SK-N-SH (cell line): ENCODE results near the gene PGLYRP3. TPM values are rescaled to one million over a fixed set of nuclear protein-coding genes. Genes with fewer than 3 reads are reported as not detected.

Source experiments
- CTCF ChIA-PET: fragments of 300-600, 350-600 bp; formaldehyde crosslinking; extraction: SDS; loops from one replicate; lab custom pipeline; 2021; lab: Yijun Ruan, JAX
- POLR2A ChIA-PET: fragments of 350-600 bp; sonication (Branson Sonifier 250); formaldehyde crosslinking; extraction: SDS; loops from one replicate; lab custom pipeline; 2020; ENCODE audit warnings: antibody characterized with exemption, inconsistent platforms; lab: Yijun Ruan, JAX
- DNase-seq: peaks from one replicate; pipeline ENCODE4 v3.0.0; 2012
- H2AFZ ChIP-seq: fragments of 200-600 bp; sonication (generic); 2 replicates; pipeline ENCODE4 v1.8.1; 2016; ENCODE audit warnings: antibody characterized with exemption, mild to moderate bottlenecking, low read depth
- H3F3A ChIP-seq: fragments of 200-600 bp; sonication (generic); replicated peaks from 2 replicates; pipeline ENCODE3; 2016; ENCODE audit warnings: antibody characterized with exemption, mild to moderate bottlenecking; ENCODE audit not compliant: insufficient read depth
- H3K27ac ChIP-seq, 2 experiments: fragments of 200-500 bp in 1 of 2; fragments of 200-600 bp in 1 of 2; sonication (Bioruptor generic) in 1 of 2; sonication (generic), shearing (Covaris generic) in 1 of 2; 2 replicates each; pipeline versions ENCODE4 v1.5.1 to v1.6.1; 2014 to 2016; ENCODE audit warnings: low read depth in 2 of 2, inconsistent platforms in 1 of 2, low read length in 1 of 2, mild to moderate bottlenecking in 1 of 2, mixed read lengths in 1 of 2
- H3K27me3 ChIP-seq: fragments of 200-600 bp; sonication (generic), shearing (Covaris generic); 2 replicates; pipeline ENCODE4 v1.6.1; 2016; ENCODE audit warnings: mixed run types; ENCODE audit not compliant: insufficient read depth
- H3K36me3 ChIP-seq, 2 experiments: fragments of 200-500 bp in 1 of 2; fragments of 200-600 bp in 1 of 2; sonication (Bioruptor generic) in 1 of 2; sonication (generic) in 1 of 2; replicated peaks in 1 of 2; 2 replicates each; pipeline versions ENCODE3 to v1.5.1; 2014 to 2016; ENCODE audit warnings: low read length in 1 of 2, mild to moderate bottlenecking in 1 of 2; ENCODE audit not compliant: insufficient read depth in 2 of 2, control insufficient read depth in 1 of 2
- H3K4me1 ChIP-seq, 2 experiments: fragments of 200-500 bp in 1 of 2; fragments of 200-600 bp in 1 of 2; sonication (Bioruptor generic) in 1 of 2; sonication (generic), shearing (Covaris generic) in 1 of 2; 2 replicates each; pipeline versions ENCODE4 v1.5.1 to v1.6.1; 2014 to 2016; ENCODE audit warnings: low read depth in 1 of 2, low read length in 1 of 2, mixed run types in 1 of 2; ENCODE audit not compliant: insufficient read depth in 2 of 2, control insufficient read depth in 1 of 2
- H3K4me2 ChIP-seq: fragments of 200-600 bp; sonication (generic), shearing (Covaris generic); 2 replicates; pipeline ENCODE4 v1.6.1; 2017; ENCODE audit warnings: mixed run types
- H3K4me3 ChIP-seq, 2 experiments: fragments of 200-500 bp in 1 of 2; fragments of 200-600 bp in 1 of 2; sonication (Bioruptor generic) in 1 of 2; sonication (generic), shearing (Covaris generic) in 1 of 2; 2 replicates each; pipeline versions ENCODE4 v1.5.1 to v1.8.1; 2014 to 2016; ENCODE audit warnings: low read depth in 2 of 2, inconsistent platforms in 1 of 2, low read length in 1 of 2, mild to moderate bottlenecking in 1 of 2, mixed read lengths in 1 of 2, moderate library complexity in 1 of 2
- H3K79me2 ChIP-seq: fragments of 200-600 bp; sonication (generic); 2 replicates; pipeline ENCODE4 v1.8.1; 2017; ENCODE audit warnings: mild to moderate bottlenecking; ENCODE audit not compliant: insufficient read depth
- H3K9ac ChIP-seq: fragments of 200-600 bp; sonication (generic); 2 replicates; pipeline ENCODE4 v1.6.1; 2017; ENCODE audit warnings: mixed run types
- H3K9me2 ChIP-seq: fragments of 200-600 bp; sonication (generic); 2 replicates; pipeline ENCODE4 v1.6.1; 2017; ENCODE audit warnings: mixed run types
- H3K9me3 ChIP-seq: fragments of 200-600 bp; sonication (generic); 2 replicates; pipeline ENCODE4 v1.6.1; 2017; ENCODE audit warnings: mixed run types, mild to moderate bottlenecking, moderate library complexity
- H4K20me1 ChIP-seq: fragments of 200-600 bp; sonication (generic); 2 replicates; pipeline ENCODE4 v1.6.1; 2017; ENCODE audit warnings: mild to moderate bottlenecking, mixed run types; ENCODE audit not compliant: insufficient read depth
- EP300 ChIP-seq, 2 experiments: IDR thresholded peaks; 2 replicates each; pipeline versions ENCODE4 v1.4.0 to v1.6.1; 2012; ENCODE audit warnings: borderline replicate concordance in 1 of 2, low read depth in 1 of 2, low read length in 1 of 2
- EZH2phosphoT487 ChIP-seq: fragments of 200-600 bp; sonication (generic); IDR thresholded peaks from 2 replicates; pipeline ENCODE4 v1.6.1; 2017; ENCODE audit warnings: low read depth, mixed run types, mild to moderate bottlenecking, antibody characterized with exemption, moderate library complexity, borderline replicate concordance
- FOXJ3 ChIP-seq: sonication (generic); formaldehyde crosslinking; IDR thresholded peaks from 2 replicates; pipeline ENCODE4 v1.5.1; 2020; ENCODE audit warnings: mild to moderate bottlenecking, missing genetic modification reagents
- GATA2 ChIP-seq: sonication (generic); formaldehyde crosslinking; IDR thresholded peaks from 2 replicates; pipeline ENCODE4 v1.5.0; 2020; ENCODE audit warnings: mild to moderate bottlenecking, missing genetic modification reagents
- IRF3 ChIP-seq: fragments of 150-350 bp; IDR thresholded peaks from 2 replicates; pipeline ENCODE4 v1.6.1; 2016; ENCODE audit warnings: mild to moderate bottlenecking, low read depth, low read length
- JUND ChIP-seq: IDR thresholded peaks from 2 replicates; pipeline ENCODE4 v1.4.0; 2012
- MXI1 ChIP-seq: IDR thresholded peaks from 2 replicates; pipeline ENCODE4 v1.6.1; 2012; ENCODE audit warnings: mild to moderate bottlenecking, low read depth, low read length, improper control_type of control experiment
- POLR2AphosphoS5 ChIP-seq: IDR thresholded peaks from 2 replicates; pipeline ENCODE4 v1.6.1; 2012; ENCODE audit warnings: low read depth, low read length
- RFX5 ChIP-seq: IDR thresholded peaks from 2 replicates; pipeline ENCODE4 v1.6.1; 2012; ENCODE audit warnings: mild to moderate bottlenecking, improper control_type of control experiment, low read length
- SMC3 ChIP-seq: IDR thresholded peaks from 2 replicates; pipeline ENCODE4 v1.6.1; 2012; ENCODE audit warnings: low read depth, low read length, improper control_type of control experiment
- TEAD4 ChIP-seq: IDR thresholded peaks from 2 replicates; pipeline ENCODE4 v1.4.0; 2012; ENCODE audit warnings: mild to moderate bottlenecking, borderline replicate concordance; ENCODE audit not compliant: insufficient read depth
- USF1 ChIP-seq: IDR thresholded peaks from 2 replicates; pipeline ENCODE4 v1.4.0; 2012; ENCODE audit warnings: low read depth, borderline replicate concordance
- USF2 ChIP-seq: fragments of 150-350 bp; IDR thresholded peaks from 2 replicates; pipeline ENCODE4 v1.6.1; 2017; ENCODE audit warnings: antibody characterized with exemption, low read length, low read depth, borderline replicate concordance
- YY1 ChIP-seq: IDR thresholded peaks from 2 replicates; pipeline ENCODE4 v1.4.0; 2012; ENCODE audit warnings: low read depth, mild to moderate bottlenecking
- ZBTB33 ChIP-seq: IDR thresholded peaks from 2 replicates; pipeline ENCODE4 v1.4.0; 2012; ENCODE audit warnings: low read depth, borderline replicate concordance
- whole genome bisulfite sequencing: methylation state at CpG from one replicate; pipeline ENCODE4 v1.1.6; 2017; ENCODE audit warnings: low lambda C conversion rate; 5-methylcytosine and 5-hydroxymethylcytosine counted together
- polyA plus RNA-seq, 3 experiments: library from polyadenylated mRNA; depleted of rRNA; stranded (reverse); fragments of >200 nt; gene quantifications; 2 replicates each; pipeline ENCODE4 v1.2.3, GENCODE V29; 2012

PGLYRP3 gene
- polyA plus RNA-seq, 1 of the 3 experiments (the other 2 are of a cell fraction): not detected

- TF ChIP-seq ZBTB33 (no peak), EZH2phosphoT487 (no peak), RFX5 (no peak)
These were observed 5.5 kb downstream of the PGLYRP3 start (continued) for GRCh38 chr1:153307221-153307600.

- Histone ChIP-seq H3K9ac (no peak overlapping the region), H3K9me3 (no peaks in the 10 kb centered on the region), H3F3A (no peaks in the 10 kb centered on the region), H3K27me3 (peaks cover 36% of the 10 kb centered on the region; the same call in 1 of the 2 replicates), H3K9me2 (no peaks in the 10 kb centered on the region), H3K4me3 (no peak overlapping the region), H2AFZ (no peak overlapping the region), H3K4me2 (no peak overlapping the region), H3K36me3 (no peaks in the 10 kb centered on the region), H3K4me1 (no peaks in the 10 kb centered on the region), H4K20me1 (no peaks in the 10 kb centered on the region), H3K27ac (no peak overlapping the region), H3K79me2 (no peaks in the 10 kb centered on the region)
- DNase-seq: no peak
- ChIA-PET POLR2A (no interaction called here), CTCF (interaction anchor here (1.2 kb wide), 1 partner anchor 18 kb away, joined by 4 read pairs; no protein-coding TSS in a partner anchor)
- no peak for TF ChIP-seq GATA2
- no peak for TF ChIP-seq POLR2AphosphoS5
- TF ChIP-seq EP300 (IDR thresholded peaks at IDR 0.05; ENCODE audit: borderline replicate concordance in 1 of 2, low read depth in 1 of 2, low read length in 1 of 2): no peak
- no peak for TF ChIP-seq USF1
- TF ChIP-seq TEAD4: no peak
- 20% methylated on average over 20 of the region's 22 CpGs for WGBS
These were observed 6.2 kb downstream of the PGLYRP3 start for GRCh38 chr1:153306303-153307220.

- H4K20me1 ChIP-seq: no peaks in the 10 kb centered on the region
- peaks cover 36% of the 10 kb centered on the region; the same call in 1 of the 2 replicates for H3K27me3 ChIP-seq
- no peaks in the 10 kb centered on the region for H3F3A ChIP-seq
- TF ChIP-seq FOXJ3 (CRISPR knock-in tag) (no peak), TEAD4 (no peak), JUND (no peak), USF2 (no peak), IRF3 (no peak), YY1 (no peak), MXI1 (no peak), SMC3 (no peak), GATA2 (no peak), EP300 (IDR thresholded peaks at IDR 0.05; ENCODE audit: borderline replicate concordance in 1 of 2, low read depth in 1 of 2, low read length in 1 of 2) (no peak)
- ChIA-PET CTCF (interaction anchor here (1.2 kb wide), 1 partner anchor 17 kb away, joined by 4 read pairs; no protein-coding TSS in a partner anchor), POLR2A (no interaction called here)
- DNase-seq: no peak
- no peaks in the 10 kb centered on the region for H3K9me3 ChIP-seq
- WGBS: 21% methylated on average over 6 of the region's 6 CpGs
- no peaks in the 10 kb centered on the region for H3K79me2 ChIP-seq
- H2AFZ ChIP-seq: no peak overlapping the region
- no peak overlapping the region for H3K4me2 ChIP-seq
- H3K9ac ChIP-seq: no peak overlapping the region
- H3K9me2 ChIP-seq: no peaks in the 10 kb centered on the region
- H3K27ac ChIP-seq: no peak overlapping the region
- no peaks in the 10 kb centered on the region for H3K36me3 ChIP-seq
- no peaks in the 10 kb centered on the region for H3K4me1 ChIP-seq
- H3K4me3 ChIP-seq: no peak overlapping the region
These were observed 7.1 kb downstream of the PGLYRP3 start for GRCh38 chr1:153305682-153306081.
